ENCODE measurements around the gene FAM83B.

FAM83B gene

DNA sequence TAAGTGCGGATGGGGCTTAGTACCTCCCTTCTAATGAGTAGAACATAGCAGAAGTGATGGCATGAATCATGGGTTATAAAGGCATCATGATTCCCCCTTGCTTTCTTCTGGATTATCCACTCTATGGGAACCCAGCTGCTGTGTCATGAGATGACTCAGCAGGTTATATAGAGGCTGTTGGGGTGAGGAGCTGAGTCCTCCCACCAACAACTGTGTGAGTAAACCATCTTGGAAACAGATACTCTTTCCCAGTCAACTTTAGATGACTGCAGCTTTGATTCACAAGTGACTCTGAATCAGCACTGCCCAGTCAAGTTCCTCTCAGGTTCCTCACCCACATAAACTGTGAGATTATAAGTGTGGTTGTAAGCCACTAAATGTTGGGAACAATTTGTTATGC, 46.3 kb downstream of the FAM83B start:
- no peaks in the 10 kb centered on the region for H3K9me3 ChIP-seq (ENCODE audit: control insufficient read depth, insufficient read depth, low read length)
- no peaks in the 10 kb centered on the region for H4K20me1 ChIP-seq (ENCODE audit: control insufficient read depth, insufficient read depth, low read depth, low read length)
- no peaks in the 10 kb centered on the region for H3K9me2 ChIP-seq (replicated peaks; ENCODE audit: control insufficient read depth, low read length)
- no peaks in the 10 kb centered on the region for H3K27me3 ChIP-seq (ENCODE audit: control insufficient read depth, low read length)
- no peaks in the 10 kb centered on the region for H3K79me2 ChIP-seq (ENCODE audit: control insufficient read depth, low read length)
- no peak overlapping the region for H3K27ac ChIP-seq (ENCODE audit: low read depth, low read length)
- no peaks in the 10 kb centered on the region for H3K36me3 ChIP-seq (ENCODE audit: control insufficient read depth, low read length)
- H3K4me2 ChIP-seq (ENCODE audit: low read length) = no peak overlapping the region
- no peaks in the 10 kb centered on the region for H3F3A ChIP-seq (ENCODE audit: control insufficient read depth, insufficient read depth)
- no peak for TF ChIP-seq EZH2phosphoT487 (IDR thresholded peaks at IDR 0.05; ENCODE audit: borderline replicate concordance, low read length)
- TF ChIP-seq, protein P1, sequence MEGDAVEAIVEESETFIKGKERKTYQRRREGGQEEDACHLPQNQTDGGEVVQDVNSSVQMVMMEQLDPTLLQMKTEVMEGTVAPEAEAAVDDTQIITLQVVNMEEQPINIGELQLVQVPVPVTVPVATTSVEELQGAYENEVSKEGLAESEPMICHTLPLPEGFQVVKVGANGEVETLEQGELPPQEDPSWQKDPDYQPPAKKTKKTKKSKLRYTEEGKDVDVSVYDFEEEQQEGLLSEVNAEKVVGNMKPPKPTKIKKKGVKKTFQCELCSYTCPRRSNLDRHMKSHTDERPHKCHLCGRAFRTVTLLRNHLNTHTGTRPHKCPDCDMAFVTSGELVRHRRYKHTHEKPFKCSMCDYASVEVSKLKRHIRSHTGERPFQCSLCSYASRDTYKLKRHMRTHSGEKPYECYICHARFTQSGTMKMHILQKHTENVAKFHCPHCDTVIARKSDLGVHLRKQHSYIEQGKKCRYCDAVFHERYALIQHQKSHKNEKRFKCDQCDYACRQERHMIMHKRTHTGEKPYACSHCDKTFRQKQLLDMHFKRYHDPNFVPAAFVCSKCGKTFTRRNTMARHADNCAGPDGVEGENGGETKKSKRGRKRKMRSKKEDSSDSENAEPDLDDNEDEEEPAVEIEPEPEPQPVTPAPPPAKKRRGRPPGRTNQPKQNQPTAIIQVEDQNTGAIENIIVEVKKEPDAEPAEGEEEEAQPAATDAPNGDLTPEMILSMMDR (IDR thresholded peaks at IDR 0.05; ENCODE audit: low read depth, low read length, poor library complexity, severe bottlenecking) = no peak
- no peaks in the 10 kb centered on the region for H3K4me1 ChIP-seq (ENCODE audit: control insufficient read depth, low read length)
- no peak overlapping the region for H3K4me3 ChIP-seq (ENCODE audit: low read length)

DNA sequence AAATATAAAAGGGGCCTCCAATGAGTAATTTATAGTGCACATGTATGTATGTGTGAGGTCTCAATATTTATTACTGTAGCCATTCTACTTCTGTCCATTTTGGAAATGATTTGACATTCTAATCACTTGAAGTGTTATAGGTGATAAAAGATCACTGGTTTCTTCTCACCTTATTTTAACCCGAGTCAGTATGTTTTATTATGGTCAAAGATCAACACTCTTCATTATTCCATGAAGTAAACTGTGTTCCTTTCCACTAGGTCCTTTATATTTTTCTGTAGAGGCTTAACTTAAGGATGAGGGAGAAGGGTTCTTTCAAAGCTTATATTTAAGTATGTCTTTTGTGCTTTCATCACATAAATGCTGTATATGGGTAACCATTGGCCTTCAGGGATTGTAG, 47.2 kb downstream of the FAM83B start:
- H3F3A ChIP-seq (ENCODE audit: control insufficient read depth, insufficient read depth) = no peaks in the 10 kb centered on the region
- H3K79me2 ChIP-seq (ENCODE audit: control insufficient read depth, low read length) = no peaks in the 10 kb centered on the region
- H3K36me3 ChIP-seq (ENCODE audit: control insufficient read depth, low read length) = no peaks in the 10 kb centered on the region
- no peaks in the 10 kb centered on the region for H3K4me1 ChIP-seq (ENCODE audit: control insufficient read depth, low read length)
- H3K27ac ChIP-seq (ENCODE audit: low read depth, low read length) = no peak overlapping the region
- H3K9me2 ChIP-seq (replicated peaks; ENCODE audit: control insufficient read depth, low read length) = no peaks in the 10 kb centered on the region
- no peak overlapping the region for H3K4me3 ChIP-seq (ENCODE audit: low read length)
- H4K20me1 ChIP-seq (ENCODE audit: control insufficient read depth, insufficient read depth, low read depth, low read length) = no peaks in the 10 kb centered on the region
- H3K4me2 ChIP-seq (ENCODE audit: low read length) = no peak overlapping the region
- TF ChIP-seq, protein P1 (IDR thresholded peaks at IDR 0.05; ENCODE audit: low read depth, low read length, poor library complexity, severe bottlenecking) = no peak
- TF ChIP-seq EZH2phosphoT487 (IDR thresholded peaks at IDR 0.05; ENCODE audit: borderline replicate concordance, low read length) = no peak
- H3K9me3 ChIP-seq (ENCODE audit: control insufficient read depth, insufficient read depth, low read length) = no peaks in the 10 kb centered on the region
- no peaks in the 10 kb centered on the region for H3K27me3 ChIP-seq (ENCODE audit: control insufficient read depth, low read length)

DNA sequence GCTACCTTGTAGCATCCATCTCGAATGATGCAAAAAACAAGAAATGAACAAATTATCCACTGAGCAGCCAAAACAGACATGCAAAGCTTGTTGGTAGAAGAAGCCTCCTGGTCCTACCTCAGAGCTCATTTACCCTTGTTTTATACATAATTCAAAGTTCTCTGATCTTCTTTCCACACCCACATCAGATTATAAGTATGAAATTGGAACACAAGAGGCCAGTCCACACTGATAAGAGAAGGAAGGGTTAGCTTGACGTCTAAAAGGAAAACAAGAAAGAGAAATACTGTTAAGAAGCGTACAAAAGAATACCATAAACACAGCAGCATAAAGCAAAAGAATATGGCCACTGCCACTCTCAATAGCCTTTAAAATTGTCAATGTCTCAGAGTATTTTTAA, 49.7 kb downstream of the FAM83B start:
- H4K20me1 ChIP-seq (ENCODE audit: control insufficient read depth, insufficient read depth, low read depth, low read length) = no peaks in the 10 kb centered on the region
- no peak overlapping the region for H3K4me2 ChIP-seq (ENCODE audit: low read length)
- H3K36me3 ChIP-seq (ENCODE audit: control insufficient read depth, low read length) = no peaks in the 10 kb centered on the region
- no peak overlapping the region for H3K27ac ChIP-seq (ENCODE audit: low read depth, low read length)
- no peaks in the 10 kb centered on the region for H3K4me1 ChIP-seq (ENCODE audit: control insufficient read depth, low read length)
- no peaks in the 10 kb centered on the region for H3K9me2 ChIP-seq (replicated peaks; ENCODE audit: control insufficient read depth, low read length)
- no peaks in the 10 kb centered on the region for H3K27me3 ChIP-seq (ENCODE audit: control insufficient read depth, low read length)
- H3K9me3 ChIP-seq (ENCODE audit: control insufficient read depth, insufficient read depth, low read length) = no peaks in the 10 kb centered on the region
- H3F3A ChIP-seq (ENCODE audit: control insufficient read depth, insufficient read depth) = no peaks in the 10 kb centered on the region
- H3K79me2 ChIP-seq (ENCODE audit: control insufficient read depth, low read length) = no peaks in the 10 kb centered on the region
- no peak for TF ChIP-seq EZH2phosphoT487 (IDR thresholded peaks at IDR 0.05; ENCODE audit: borderline replicate concordance, low read length)
- TF ChIP-seq, protein P1 (IDR thresholded peaks at IDR 0.05; ENCODE audit: low read depth, low read length, poor library complexity, severe bottlenecking) = no peak
- H3K4me3 ChIP-seq (ENCODE audit: low read length) = no peak overlapping the region

Data from DOHH2 (cell line).